NOMO-1 treated with dmso at 0.1 percent for 144 hours (cell line): ENCODE results near the gene NTHL1.

Experiments
- DNase-seq: peaks from one replicate; lab custom pipeline; 2025; ENCODE audit not compliant: unreplicated experiment; lab: John Stamatoyannopoulos, UW

The NTHL1 gene

DNA sequence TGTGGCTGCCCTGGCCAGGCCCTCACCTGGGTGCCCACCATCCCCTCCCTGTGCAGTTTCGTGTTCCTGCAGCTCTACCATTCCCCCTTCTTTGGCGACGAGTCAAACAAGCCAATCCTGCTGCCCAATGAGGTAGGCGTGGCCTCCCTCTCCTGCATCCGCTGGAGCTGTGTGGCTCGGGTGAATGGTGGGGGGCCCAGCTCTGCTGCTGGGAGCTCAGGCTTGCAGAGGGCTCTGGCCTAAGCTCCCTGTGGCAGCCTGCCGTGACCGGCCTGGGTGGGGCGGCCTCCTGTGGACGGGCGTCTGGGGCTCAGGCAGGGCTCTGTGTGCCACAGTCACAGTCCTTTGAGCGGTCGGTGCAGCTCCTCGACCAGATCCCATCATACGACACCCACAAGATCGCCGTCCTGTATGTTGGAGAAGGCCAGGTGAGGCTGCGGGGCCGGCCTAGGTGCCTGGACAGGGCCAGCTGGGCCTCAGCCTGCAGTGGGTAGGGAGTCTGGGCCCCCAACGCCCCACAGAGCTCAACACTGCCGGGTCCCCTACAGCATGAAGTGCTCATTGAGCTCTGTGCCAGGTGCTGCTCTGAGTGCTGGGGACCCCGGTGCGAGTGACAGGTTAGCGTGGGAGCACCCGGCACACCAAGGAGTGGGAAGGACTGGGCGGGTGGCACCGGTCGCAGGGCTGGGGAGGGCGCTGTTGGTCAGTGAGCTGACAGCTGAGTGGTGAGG, 37.4 kb upstream of the NTHL1 start:
- DNase-seq = no peak

DNA sequence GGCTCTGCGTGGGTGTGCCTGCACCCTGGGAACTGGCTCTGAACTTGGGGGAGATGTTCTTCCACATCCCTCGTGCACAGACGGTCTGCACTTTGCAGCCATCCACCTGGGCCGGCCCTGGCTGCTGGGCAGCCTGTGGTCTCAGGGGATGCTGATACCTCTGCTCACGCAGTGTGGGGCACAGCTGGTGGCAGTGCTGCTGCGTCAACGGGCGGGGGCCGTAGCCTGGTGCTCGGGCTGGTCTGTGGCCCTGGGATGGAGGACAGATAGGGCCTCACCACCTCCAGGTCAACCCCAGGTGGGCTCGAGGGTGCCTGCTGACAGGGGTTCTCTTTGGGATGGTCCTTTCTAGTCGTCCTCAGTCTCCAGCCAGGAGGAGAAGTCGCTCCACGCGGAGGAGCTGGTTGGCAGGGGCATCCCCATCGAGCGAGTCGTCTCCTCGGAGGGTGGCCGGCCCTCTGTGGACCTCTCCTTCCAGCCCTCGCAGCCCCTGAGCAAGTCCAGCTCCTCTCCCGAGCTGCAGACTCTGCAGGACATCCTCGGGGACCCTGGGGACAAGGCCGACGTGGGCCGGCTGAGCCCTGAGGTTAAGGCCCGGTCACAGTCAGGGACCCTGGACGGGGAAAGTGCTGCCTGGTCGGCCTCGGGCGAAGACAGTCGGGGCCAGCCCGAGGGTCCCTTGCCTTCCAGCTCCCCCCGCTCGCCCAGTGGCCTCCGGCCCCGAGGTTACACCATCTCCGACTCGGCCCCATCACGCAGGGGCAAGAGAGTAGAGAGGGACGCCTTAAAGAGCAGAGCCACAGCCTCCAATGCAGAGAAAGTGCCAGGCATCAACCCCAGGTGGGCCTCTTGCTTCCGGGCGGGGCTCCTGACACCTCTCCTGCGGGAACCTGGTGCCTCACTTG, 36.5 kb upstream of the NTHL1 start:
- no peak for DNase-seq

DNA sequence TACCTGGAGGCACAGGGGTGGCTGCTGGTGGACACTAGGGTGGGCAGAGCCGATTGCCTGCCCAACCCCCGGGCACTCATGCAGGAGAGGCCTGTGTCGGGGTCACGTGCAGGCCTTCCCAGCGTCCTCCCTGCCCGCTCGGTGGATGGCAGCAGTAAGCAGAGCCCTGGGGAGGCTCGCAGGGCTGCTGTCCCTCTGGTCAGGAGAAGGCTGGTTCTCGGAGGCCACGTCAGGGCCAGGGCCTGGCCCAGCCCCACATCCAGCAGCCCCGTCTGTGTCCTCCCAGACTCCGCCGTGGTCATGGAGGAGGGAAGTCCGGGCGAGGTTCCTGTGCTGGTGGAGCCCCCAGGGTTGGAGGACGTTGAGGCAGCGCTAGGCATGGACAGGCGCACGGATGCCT, 35.8 kb upstream of the NTHL1 start:
- no peak for DNase-seq

DNA sequence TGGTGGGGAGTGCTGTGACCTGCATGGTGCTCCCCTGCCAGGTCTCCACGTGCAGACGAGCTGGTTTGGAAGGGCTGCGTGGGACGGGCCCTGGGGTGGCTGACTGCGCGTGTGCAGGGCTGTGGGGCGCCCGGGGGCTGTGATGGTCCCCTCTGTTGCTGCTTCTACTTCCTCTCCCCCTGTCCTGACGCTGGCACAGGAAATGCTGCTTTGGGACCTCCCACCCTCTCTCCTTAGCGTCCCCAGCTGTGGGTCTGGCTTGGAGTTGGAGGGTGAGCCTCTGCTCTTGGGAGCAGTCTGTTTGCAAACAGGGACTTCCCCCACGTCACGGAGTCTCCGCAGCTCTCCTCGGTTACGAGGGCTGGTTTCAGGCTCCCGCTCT, 35.3 kb upstream of the NTHL1 start:
- DNase-seq = no peak

DNA sequence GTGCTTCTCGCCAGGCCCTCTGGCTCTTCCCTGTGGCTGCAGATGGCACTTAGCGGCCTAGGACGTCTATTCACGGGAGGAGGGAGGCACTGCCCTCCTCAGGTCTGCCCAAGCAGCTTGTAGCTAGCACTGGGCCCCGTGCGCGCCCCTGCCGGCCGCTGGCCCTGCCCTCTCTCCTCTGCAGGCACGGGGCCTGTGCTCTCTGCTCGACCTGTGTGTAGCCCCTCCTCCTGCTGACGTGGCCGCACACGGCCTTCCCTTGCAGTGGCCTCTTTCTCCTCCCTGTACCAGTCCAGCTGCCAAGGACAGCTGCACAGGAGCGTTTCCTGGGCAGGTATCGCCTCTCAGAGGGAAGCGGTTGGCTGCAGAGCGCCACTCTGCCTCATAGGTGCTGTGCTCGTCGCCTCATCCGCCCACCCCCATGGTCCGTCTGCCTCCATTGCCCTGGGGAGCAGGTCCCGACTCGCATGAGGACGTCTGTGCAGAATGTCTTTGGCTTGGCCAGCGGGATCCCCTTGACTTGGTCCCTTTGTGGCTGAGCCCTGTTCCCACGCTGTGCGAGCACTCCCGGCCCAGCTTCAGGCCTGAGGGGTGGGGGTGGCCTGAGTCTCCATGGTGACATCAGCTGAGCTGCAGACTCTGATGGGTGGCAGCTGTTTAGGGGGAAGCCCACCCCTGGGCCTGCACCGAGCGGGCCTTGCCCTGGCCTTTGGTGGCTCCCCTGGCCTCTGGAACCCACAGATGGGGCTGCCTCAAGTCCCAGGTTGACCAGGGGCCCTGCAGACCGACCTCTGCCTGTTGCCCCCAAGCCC, 34.7 kb upstream of the NTHL1 start:
- no peak for DNase-seq

DNA sequence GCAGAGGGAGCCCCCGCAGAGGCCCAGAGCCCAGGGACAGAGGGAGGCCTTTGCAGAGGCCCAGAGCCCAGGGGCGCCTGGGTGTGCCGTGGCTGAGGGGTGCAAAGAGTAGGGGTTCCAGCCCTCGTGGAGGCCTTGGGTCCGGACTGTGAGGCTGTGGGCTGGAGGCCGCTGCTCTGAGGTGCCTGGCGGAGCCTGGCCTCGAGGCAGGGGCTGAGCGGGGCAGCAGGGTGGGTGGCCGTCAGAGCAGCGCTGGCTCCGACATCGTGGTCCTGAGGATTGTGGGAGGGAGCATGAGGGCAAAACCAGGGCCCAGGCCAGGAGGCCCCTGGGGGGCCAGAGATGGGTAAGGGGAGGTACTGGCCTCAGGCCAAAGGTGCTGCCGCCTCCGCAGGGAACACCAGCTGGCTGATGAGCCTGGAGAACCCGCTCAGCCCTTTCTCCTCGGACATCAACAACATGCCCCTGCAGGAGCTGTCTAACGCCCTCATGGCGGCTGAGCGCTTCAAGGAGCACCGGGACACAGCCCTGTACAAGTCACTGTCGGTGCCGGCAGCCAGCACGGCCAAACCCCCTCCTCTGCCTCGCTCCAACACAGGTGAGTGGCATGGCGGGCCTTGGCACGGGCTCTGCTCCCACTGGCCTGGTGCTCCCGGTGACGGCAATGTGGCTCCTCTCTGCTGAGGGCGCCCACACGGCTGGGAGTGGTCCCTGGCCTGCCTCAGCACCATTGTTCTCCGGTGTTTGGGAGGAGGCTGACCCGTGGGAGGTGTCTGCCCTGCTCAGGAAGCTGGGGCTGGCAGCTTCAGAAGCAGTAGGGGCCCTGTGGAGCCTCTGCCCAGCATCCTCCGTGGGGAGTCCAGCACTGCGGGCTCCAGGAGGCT, 33.8 kb upstream of the NTHL1 start:
- DNase-seq = no peak

DNA sequence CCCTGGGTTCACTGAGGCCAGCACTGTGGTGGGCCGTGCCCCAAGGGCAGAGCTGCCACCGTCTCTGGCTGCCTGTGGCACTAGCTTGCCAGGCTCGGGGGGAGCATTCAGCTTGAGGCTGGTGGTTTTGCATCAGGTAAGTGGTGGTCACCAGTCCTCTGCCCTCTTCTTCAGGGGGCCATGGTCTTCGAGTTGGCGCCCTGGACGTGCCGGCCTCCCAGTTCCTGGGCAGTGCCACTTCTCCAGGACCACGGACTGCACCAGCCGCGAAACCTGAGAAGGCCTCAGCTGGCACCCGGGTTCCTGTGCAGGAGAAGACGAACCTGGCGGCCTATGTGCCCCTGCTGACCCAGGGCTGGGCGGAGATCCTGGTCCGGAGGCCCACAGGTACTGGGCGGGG, 32.4 kb upstream of the NTHL1 start:
- DNase-seq = no peak

DNA sequence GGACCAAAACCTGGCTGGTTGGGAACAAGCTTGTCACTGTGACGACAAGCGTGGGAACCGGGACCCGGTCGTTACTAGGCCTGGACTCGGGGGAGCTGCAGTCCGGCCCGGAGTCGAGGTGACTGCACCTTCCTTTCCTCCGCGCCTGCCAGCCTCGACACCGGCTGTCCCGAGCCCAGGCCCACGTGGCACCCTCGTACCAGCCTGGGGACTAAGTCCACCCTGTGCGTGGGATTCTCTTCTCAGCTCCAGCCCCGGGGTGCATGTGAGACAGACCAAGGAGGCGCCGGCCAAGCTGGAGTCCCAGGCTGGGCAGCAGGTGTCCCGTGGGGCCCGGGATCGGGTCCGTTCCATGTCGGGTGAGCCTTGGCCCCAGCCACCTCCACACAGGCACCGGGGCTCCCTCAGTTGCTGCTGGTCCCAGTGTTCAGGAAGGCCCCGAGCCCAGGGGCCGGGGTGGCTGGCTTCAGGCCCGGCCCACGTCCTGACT, 31.7 kb upstream of the NTHL1 start:
- no peak for DNase-seq

DNA sequence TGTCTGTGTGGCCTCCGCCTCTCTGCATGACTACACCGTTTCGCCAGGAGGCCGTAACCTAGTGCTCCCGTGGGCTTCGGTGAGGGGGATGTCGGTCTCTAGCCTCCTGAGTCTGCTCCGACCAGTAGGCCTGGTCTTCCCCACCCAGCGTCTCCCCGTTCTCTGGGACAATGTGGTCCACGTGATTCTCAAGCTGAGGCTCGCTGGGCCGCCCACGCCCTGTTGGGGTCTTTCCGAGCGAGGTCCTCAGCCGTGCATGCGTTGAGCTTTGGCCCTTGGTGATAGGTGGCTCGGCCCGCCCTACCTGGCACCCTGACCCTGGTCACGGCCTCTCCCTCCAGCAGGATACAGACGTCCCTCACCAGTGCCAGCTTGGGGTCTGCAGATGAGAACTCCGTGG, 31.1 kb upstream of the NTHL1 start:
- no peak for DNase-seq

DNA sequence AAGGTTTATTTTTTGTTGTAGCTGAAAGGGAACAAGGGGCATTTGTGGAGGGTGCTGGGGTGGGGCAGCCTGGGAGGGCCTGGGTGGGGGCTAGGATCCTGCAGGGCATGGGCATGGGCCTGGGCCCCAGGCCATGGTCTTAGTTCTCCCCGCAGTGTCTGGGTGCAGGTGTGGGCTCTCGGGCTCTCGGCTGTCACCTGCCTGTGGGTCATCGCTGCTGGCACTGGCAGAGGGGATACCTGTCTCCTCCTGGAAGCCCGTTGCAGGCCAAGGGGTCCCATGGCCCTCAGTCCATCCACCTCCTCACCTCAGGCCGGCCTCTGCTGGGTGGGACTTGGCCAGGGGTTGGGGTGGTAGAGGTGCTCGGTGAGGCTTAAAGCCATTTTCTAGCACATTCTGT, 30.5 kb upstream of the NTHL1 start:
- no peak for DNase-seq

DNA sequence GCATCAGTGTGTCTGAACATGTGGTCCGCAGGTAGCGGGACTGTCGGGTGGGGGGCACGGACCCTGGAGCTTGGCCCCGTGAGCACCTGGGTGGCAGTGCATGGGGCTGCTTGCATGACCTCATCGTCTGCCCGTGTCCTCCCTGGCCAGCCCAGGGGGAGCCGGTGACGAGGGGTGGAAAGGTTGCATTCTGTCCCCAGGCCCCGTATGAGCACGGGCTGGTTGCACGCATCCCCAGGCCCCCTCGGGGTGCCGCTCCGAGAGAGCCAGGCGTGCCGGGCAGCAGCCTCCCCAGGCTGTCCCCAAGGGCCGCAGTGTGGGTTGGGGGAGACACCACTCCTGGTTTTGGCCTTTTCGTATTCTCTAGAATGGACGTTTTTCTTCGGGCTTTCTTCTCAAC, 30.1 kb upstream of the NTHL1 start:
- no peak for DNase-seq

DNA sequence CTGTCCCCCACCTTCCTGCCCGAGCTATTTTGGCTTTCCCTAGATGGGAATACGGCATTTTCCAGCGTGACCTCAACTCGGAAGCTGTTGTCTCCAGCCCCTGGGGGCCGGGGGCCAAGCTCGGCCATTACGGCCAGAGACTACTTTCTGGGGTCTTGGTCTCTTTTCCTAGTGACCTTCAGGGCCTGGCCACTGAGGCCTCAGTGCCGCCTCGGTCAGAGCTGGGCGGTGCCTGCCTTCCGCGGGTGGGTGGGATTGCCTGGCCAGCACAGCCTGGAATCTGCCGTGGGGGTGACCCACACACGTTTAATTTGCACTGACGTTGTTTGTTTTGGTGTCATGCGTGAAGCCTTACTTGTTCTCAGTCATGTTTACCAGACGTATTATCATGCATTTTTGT, 29.4 kb upstream of the NTHL1 start:
- DNase-seq = no peak

DNA sequence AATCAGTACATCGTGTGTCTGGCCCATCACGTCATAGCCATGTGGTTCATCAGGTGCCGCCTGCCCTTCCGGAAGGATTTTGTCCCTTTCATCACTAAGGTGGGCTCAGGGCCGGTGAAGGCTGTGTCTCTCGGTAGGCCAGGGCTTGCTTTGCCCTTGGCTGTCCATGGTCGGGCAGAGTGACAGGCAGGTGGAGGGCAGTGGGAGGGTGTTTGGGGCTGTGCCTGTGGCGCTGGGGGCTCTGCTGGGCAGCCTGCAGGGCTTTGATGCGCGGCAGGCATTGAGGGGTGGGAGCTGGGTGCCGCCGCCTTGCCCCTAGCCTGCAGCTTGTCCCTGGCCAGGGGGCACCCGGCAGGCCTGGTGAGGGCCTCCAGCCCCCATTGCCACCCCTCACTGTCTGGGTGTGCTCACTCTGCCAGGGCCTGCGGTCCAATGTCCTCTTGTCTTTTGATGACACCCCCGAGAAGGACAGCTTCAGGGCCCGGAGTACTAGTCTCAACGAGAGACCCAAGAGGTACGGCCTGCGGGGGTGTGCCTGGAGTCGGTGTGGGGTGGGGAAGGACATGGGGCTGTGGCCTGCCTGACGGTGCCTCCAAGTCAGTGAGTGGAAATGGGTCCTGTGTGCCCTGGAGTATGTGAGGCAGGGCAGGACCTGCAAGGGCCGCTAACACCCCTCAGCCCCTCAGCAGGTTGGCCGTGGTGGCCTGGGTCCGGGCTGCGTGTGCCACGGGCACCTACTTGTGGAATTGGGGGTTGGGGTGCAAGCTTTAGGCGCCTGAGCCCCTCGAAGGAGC, 28.6 kb upstream of the NTHL1 start:
- no peak for DNase-seq

DNA sequence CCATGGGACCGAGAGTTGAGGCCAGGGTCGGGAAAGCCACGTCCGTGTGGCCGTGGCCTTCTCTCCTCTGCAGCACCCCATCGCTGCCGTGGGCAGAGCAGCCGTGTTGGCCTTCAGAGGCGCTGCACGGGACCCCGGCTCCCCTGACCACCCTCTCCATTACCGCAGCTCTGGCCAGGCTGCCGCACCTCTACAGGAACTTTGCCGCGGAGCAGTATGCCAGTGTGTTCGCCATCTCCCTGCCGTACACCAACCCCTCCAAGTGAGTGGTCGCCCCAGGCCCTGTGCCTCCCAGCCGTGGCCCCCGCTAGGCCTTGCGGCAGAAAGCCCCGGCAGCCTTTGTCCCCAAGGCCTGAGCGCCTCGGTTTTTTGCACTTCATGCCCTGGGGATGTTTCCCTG, 28.0 kb upstream of the NTHL1 start:
- DNase-seq = no peak

DNA sequence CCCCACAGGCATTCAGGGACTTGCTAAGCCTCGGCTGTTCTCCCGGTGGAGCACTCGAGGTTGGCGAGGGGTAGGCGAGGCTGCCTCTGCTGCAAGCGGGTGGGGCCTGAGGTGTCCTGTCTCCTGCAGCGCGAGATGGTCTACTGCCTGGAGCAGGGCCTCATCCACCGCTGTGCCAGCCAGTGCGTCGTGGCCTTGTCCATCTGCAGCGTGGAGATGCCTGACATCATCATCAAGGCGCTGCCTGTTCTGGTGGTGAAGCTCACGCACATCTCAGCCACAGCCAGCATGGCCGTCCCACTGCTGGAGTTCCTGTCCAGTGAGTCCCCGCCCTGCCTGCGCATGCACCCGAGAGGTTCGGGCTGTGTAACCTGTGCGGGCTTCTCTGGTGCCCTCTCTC, 26.4 kb upstream of the NTHL1 start:
- DNase-seq = no peak

DNA sequence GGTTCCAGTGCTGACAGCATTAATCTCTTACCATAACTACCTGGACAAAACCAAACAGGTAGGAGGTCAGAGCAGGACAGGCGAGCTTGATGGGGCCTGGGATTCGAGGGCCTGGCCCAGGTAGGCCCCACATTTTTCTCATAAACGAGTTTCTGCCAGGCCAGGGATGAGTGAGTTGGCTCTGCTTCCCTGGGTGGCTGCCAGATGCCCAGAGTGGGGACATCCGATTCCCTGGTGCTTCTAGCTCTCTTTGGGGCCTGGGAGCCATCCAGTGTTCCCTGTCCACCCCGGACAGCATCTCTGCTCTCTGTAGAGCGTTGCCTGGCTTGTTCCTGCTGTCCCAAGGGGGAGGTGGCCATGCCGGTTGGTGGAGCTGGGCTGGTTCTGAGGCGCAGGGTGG, 25.3 kb upstream of the NTHL1 start:
- DNase-seq = no peak

DNA sequence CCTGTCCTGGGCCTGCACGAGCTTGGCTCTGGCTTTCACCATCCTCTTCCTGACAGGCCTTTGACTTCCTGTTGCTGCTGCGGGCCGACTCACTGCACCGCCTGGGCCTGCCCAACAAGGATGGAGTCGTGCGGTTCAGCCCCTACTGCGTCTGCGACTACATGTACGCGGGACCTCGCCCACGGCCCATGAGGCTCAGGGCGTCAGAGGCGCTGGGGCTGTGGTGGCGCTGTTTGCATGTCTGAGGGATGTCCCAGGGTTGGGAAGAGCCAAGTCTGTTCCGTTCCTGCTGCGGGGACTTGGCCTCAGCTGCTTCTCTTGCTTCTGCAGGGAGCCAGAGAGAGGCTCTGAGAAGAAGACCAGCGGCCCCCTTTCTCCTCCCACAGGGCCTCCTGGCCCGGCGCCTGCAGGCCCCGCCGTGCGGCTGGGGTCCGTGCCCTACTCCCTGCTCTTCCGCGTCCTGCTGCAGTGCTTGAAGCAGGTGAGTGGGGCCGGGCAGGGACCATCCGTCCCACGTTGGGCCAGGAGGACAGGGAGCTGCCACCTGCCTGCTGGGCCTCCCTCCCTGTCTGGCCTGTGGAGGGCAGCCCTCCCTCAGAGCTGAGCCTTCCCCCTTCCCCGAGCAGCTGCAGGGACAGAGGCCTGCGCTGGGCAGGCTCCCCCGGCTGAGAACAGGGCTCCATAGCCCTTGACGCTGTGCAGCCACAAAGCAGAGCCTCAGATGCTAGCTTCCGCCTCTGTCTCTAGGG, 24.0 kb upstream of the NTHL1 start:
- DNase-seq = no peak

DNA sequence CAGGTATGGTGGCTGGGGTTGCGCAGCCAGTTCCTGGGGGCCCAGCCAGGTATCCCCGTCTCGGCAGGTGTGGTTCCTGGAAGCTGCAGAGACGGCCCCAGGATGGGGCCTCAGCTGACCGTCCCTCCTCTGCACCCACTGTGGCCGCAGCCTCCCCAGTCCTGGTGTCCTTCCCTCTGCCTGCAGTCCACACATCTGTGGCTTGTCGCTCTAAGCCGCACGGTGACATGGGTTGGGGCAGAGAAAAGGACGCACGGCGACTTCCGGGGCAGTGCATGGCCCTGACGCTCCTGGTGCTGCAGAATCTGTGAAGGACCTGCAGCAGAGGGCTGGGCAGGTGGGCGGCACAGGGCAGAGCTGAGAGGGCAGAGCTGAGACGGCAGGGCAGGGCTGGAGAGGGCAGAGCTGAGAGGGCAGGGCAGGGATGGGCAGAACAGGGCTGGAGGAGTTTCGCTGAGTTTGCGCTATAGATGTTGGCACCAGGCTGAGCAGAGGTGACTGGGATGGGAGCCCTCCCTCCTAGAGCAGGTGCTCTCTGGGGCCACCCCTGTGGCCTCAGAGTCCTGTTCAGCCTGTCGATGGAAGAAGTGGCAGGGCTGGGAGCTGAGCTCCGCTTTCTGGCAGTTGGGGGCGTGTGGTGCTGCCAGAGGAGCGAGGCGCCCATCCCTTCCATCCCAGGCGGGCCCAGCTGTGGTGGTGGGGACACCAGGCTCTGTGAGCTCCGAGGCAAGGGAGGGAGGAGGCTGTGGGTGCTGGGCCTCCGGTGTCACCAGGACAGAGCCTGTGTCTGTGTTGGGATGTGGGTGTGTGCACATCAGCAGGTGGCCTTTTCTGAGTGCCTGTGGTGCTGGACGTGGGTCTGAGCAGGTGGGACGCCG, 23.2 kb upstream of the NTHL1 start:
- DNase-seq = no peak
